ENCODE results near the gene TNFRSF1B.

TNFRSF1B gene

DNA sequence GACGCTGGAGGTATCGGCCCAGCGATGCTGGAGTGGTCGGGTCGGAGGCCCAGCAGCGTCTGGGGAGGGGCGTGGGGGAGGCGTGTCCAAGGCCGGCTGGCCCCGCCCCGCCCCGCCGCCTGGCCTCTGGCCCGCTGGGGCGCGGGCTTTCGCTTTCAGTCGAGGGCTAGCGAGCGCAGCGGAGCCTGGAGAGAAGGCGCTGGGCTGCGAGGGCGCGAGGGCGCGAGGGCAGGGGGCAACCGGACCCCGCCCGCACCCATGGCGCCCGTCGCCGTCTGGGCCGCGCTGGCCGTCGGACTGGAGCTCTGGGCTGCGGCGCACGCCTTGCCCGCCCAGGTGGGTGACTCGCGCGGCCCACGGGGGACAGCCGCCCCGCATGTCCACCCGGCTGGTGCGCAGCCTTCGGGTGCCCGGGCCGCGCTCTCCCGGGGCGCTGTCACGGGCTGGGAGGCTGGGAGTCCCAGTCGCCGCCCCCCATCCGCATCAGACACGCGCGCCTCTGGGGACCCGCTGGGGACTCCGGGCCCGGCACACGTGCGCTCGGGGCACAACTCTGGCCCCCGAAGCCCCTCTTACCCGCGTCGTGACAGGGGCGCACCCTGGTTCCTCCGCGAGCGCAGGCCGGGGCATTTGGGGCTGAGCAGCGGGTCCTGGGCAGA lies at the start of gene TNFRSF1B:
Gene TNFRSF1B, plus strand, starts transcription at position 158 of the 659 bp plus-strand sequence. Its CDS starts 101 bp downstream, at position 259.
- in situ Hi-C loops (cut with HindIII; ENCODE audit: low pct_ligation_motif_present, low pct_unique_long_range_greater_than_20kb, low sequenced_read_pairs): no loop called here
- peak; percentile 21 for DNase-seq

DNA sequence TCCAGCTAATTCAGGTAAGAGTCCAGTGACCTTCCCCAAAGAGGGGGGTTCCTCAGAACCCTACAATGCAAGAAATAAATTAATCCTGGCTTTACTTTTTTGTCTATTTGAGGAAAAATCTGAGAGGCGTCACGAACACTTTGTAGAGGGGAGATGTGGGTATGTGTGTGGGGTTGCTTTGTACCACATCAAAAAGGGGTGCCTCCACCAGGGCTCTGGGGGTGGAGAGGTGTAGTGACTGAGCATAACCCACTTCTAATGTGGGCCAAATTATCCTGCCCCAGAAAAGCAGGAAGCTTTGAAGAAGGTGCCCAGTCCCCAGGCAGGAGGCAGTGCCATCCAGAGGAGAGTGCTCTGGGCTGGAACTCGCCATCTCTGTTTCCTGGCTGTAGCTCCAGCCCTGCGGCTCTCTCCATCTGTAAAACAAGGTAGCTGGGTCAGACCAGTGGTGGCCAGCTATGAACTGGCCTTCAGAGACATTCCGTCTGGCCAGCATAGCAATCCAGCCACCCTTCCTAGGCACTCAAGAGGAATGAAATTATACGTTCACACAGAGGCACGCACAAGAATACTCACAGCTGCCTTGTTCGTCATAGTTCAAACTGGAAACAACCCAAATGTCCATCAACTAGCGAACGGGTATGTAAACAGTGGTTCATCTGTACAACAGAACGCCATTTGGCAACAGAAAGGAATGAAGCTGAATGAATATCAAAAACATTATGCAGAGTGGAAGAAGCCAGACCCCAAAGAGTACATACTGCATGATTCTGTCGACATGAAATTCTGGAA lies 45.4 kb upstream of the TNFRSF1B start:
- in situ Hi-C loops (cut with HindIII; ENCODE audit: low pct_ligation_motif_present, low pct_unique_long_range_greater_than_20kb, low sequenced_read_pairs): loop anchor here (10.0 kb wide), 1 partner anchor 93 kb away; no protein-coding TSS in a partner anchor
- no peak for DNase-seq

DNA sequence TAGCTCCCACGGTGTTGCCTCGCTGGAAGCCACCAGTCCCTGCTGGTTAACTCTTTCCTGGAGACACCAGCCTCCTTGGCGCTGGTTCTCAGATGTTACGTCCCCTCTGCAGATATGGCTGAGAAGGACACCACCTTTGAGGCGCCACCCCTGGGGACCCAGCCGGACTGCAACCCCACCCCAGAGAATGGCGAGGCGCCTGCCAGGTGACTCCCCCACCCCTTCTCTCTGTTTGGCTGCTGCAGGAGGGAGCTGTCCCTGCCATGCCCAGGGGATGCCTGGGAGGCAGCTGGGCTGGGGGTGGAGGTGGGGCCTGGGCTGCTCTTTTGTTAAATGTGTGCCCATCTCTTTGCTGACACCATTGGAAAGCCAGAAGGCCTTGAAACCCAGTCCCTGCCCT lies 43.6 kb upstream of the TNFRSF1B start:
- in situ Hi-C loops (cut with HindIII; ENCODE audit: low pct_ligation_motif_present, low pct_unique_long_range_greater_than_20kb, low sequenced_read_pairs): loop anchor here (10.0 kb wide), 1 partner anchor 92 kb away; no protein-coding TSS in a partner anchor

DNA sequence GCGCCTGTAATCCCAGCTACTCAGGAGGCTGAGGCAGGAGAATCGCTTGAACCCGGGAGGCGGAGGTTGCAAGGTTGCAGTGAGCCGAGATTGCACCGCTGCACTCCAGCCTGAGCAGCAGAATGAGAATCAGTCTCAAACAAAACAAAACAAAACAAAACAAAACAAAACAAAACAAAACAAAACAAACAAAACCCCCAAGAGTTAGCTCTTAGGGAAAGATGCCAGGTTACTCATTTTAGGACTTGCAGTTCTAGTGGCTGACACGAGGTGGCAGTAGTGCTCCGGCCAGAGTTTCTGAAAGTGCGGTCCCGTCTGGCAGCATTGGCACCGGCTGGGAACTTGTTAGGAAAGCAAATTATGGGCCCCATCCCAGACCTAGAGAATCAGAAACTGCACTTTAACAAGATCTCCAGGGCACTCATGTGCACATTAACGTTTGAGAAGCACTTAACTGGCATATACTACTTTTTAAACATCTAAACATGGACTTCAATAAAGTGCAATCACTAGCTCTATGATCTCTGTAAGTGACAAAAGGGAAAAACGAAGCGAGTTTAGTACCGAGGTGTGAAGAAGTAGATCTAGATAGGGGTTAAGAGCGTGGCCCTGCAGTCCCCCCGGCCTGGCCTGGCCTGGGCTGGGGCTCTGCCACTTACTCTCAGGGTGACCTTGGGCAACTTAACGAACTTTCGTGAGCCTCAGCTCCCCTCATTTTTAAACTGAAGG lies 41.9 kb upstream of the TNFRSF1B start:
- in situ Hi-C loops (cut with HindIII; ENCODE audit: low pct_ligation_motif_present, low pct_unique_long_range_greater_than_20kb, low sequenced_read_pairs): loop anchor here (10.0 kb wide), 1 partner anchor 90 kb away; no protein-coding TSS in a partner anchor
- peak; percentile 52 for DNase-seq

More for the DNA sequence above, 43.6 kb upstream of the TNFRSF1B start:
- DNase-seq: no peak

DNA sequence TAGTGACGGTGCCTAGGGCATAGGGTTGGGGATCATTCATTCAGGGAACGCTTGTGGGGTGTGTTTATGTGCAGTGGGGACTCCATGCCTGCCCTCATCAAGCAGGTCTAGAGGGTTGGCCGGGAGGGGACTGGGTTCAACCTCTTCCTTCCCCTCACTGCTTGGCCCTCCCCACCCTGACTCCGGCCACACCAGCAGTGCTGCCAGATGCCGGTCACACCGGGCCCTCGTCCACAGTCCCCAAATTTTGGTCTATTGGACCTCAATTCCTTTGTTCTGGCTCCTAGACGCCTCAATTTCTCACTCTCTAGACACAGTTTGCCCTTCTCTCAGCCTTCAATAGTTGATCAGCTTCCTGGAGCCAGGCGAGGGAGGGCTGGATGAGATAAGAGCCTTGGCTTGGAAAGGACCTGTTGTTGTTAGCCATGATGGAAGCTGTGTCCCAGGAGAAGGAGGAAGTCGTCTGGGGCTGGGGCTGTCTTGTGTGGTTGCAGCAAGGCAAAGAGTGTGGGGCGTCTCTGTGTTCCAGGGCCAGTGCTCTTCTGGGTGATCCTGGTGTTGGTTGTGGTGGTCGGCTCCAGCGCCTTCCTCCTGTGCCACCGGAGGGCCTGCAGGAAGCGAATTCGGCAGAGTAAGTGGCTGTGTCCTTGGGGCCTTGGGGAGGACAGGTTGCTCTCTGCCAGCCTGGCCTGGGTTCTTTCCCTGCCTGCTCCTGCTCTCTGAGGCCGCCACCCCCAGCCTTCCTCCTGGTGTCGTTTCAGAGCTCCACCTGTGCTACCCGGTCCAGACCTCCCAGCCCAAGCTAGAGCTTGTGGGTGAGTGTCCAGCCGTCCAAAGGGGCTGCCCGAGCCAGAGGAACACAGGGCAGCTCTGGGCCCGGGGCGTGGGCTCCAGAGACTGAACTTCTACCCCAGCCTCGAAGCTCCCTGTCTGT lies 41.1 kb upstream of the TNFRSF1B start:
- in situ Hi-C loops (cut with HindIII; ENCODE audit: low pct_ligation_motif_present, low pct_unique_long_range_greater_than_20kb, low sequenced_read_pairs): loop anchor here (10.0 kb wide), 1 partner anchor 89 kb away; no protein-coding TSS in a partner anchor
- DNase-seq: no peak

DNA sequence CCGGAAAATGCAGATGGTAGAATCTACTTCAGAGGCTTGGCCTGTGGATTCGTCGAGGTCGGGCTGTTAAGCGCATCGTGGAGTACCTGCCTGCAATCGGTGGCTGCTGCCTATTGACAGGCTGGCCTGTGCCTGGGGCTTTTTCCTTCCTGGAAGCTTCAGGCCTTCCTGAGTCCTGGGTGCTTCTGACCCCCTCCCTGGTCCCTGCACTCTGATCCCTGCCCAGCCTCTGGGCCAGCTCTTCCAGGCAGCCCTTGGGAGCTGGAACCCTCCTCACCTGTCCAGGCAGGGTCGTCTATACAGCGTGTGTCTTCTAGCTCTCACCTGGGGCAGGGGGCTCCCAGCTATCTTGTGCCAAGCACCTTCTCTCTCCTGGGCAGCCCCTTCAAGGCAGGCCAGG lies 40.0 kb upstream of the TNFRSF1B start:
- in situ Hi-C loops (cut with HindIII; ENCODE audit: low pct_ligation_motif_present, low pct_unique_long_range_greater_than_20kb, low sequenced_read_pairs): loop anchor here (10.0 kb wide), 1 partner anchor 88 kb away; no protein-coding TSS in a partner anchor
- DNase-seq: no peak

DNA sequence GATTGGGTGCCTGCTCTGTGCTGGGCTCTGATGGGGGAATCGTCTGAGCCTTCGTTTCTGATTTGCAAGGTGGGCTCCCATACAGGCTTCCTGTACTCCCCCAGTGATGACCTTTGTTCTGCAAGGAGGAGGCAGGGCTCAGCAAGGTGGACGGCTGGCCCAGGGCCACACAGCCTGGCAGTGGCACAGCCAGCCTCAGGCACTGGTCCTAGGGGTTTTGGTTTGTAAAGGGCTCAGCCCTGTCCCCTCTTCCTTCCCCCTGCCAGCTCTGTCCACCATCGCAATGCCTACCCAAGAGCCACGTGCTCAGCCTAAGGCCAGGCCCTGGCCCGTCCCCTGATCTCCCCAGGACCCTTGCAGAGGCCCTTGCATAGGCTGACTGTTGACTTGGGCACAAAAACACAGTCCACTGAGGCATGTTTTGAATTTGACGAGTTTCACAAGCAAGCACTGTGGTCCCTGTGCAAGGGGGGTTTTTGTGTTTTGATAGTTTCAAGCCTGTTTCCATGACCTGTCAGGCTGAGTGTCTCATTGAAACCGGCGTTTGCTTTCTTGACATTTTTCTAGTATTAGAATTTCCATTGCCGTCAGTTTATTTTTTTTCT lies 39.5 kb upstream of the TNFRSF1B start:
- in situ Hi-C loops (cut with HindIII; ENCODE audit: low pct_ligation_motif_present, low pct_unique_long_range_greater_than_20kb, low sequenced_read_pairs): loop anchor here (10.0 kb wide), 1 partner anchor 87 kb away; no protein-coding TSS in a partner anchor
- DNase-seq: no peak

DNA sequence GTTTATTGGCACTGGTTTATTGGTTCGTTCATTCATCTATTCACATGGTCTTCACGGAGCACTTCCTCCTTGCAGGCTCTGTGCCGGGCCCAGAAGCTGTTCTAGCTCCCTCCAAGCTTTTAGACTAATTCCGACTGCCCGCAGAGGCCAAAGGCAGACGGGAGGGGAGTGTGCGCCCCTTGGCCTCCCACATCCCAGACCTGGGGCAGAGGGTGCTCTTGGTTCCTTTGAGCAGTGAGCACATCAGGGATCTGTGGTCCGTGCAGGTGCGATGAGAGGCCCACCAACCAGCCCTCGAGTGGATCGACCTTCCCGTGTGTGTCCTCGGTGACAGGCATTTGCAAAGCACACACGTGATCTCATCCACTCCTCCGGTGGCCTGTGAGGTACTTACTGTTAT lies 38.7 kb upstream of the TNFRSF1B start:
- DNase-seq: no peak
- in situ Hi-C loops (cut with HindIII; ENCODE audit: low pct_ligation_motif_present, low pct_unique_long_range_greater_than_20kb, low sequenced_read_pairs): loop anchor here (10.0 kb wide), 1 partner anchor 87 kb away; no protein-coding TSS in a partner anchor

DNA sequence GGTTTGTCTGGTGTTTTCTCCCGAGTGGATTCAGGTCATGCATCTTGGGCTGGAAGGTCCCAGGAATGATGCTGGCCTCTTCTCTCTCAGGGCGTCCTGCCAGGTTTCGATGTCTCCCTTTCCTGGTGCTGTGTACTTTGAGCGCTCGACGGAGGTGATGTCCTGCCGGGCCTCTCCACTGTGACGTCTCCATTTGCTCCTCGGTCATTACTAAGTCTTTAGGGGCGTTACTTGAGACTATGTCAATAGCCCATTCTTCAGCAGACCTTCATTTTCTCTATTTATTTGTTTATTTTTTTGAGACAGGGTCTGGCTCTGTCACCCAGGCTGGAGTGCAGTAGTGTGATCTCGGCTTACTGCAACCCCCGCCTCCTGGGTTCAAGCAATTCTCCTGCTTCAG lies 37.2 kb upstream of the TNFRSF1B start:
- no peak for DNase-seq
- in situ Hi-C loops (cut with HindIII; ENCODE audit: low pct_ligation_motif_present, low pct_unique_long_range_greater_than_20kb, low sequenced_read_pairs): loop anchor here (10.0 kb wide), 1 partner anchor 85 kb away; no protein-coding TSS in a partner anchor

DNA sequence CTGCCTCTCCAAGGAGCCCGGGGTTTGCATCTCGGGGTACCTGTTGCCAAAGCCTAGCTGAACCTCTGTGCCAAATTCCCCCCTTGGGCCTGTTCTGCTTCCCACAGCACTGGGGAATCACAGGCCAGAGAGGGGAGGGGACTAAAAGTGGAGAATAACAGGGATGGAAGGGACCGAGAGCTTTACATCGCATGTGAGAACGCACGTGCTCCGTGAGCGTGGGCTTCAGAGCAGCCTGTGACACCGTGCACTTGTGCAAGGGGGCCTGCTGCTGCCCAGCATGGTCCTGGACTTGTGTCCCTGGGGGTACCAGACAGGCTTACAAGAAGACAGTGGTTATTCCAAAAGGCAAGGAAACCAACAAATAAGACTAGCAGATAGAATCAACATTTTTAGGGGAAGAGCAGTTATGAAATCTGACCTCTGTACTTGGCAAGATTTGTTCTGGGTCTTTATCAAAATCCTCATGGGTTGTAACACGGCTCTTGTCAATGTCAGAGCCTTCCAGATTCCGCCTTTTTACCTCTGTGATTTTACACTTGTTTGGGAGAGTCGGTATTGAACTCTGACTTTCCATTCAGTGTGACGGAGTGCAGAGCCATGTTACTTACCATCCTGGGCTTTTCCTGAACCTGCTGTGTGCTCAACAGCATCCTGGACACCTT lies 36.2 kb upstream of the TNFRSF1B start:
- DNase-seq: no peak
- in situ Hi-C loops (cut with HindIII; ENCODE audit: low pct_ligation_motif_present, low pct_unique_long_range_greater_than_20kb, low sequenced_read_pairs): no loop called here

DNA sequence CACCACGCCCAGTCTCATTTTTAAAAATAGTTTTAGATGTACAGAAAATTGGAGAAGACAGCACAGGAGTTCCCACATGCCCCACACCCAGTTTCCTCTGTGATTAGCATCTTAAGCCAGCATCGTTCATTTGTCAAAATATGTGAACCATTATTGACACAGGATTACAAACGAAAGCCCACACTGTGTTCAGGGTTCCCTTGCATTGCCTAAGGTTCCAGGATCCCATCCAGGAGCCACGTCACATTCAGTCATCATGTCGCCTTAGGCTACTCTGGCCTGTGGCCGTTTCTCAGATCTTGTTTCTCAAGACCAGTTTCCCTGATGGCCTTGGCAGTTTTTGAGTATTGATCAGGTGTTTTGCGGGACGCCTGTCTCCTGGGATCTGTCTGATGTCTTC lies 34.7 kb upstream of the TNFRSF1B start:
- in situ Hi-C loops (cut with HindIII; ENCODE audit: low pct_ligation_motif_present, low pct_unique_long_range_greater_than_20kb, low sequenced_read_pairs): no loop called here
- no peak for DNase-seq

DNA sequence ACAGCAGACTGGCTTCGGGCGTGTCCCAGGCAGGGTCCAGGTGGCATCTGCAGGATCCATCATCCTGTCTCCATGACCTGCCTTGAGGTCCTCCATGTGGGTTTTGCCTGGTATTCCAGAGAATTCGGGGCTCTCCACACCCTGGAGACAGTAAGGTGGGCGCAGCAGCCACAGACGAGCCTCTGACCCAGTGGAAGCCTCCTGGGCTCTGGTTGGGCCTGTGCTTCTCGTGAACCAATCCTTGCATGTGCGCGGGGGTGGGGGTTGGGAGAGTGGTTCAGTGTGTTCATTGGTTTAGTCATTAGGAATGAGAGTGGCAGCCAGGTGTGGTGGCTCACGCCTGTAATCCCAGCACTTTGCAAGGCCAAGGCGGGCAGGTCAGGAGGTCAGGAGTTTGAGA lies 32.1 kb upstream of the TNFRSF1B start:
- no peak for DNase-seq
- in situ Hi-C loops (cut with HindIII; ENCODE audit: low pct_ligation_motif_present, low pct_unique_long_range_greater_than_20kb, low sequenced_read_pairs): no loop called here

DNA sequence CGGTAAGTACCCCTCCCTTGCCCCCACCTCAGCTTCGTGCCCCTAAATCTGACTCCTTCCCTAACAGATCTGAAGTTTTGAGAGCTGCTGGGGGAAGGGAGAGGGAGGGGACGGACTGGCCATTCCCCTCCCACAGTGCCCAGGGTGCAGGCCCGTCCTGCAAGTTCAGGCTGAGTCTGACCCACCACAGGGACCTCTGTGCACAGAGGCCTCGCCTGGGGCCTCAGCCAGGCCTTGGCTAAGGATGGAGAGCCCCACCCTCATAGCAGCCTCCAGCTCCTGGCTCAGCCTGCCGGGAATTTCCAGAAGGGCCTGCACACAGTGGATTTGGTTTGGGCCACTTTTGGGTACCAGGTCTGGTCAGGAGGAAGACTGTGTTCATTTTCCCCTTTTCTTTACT lies 31.2 kb upstream of the TNFRSF1B start:
- in situ Hi-C loops (cut with HindIII; ENCODE audit: low pct_ligation_motif_present, low pct_unique_long_range_greater_than_20kb, low sequenced_read_pairs): no loop called here
- DNase-seq: no peak

DNA sequence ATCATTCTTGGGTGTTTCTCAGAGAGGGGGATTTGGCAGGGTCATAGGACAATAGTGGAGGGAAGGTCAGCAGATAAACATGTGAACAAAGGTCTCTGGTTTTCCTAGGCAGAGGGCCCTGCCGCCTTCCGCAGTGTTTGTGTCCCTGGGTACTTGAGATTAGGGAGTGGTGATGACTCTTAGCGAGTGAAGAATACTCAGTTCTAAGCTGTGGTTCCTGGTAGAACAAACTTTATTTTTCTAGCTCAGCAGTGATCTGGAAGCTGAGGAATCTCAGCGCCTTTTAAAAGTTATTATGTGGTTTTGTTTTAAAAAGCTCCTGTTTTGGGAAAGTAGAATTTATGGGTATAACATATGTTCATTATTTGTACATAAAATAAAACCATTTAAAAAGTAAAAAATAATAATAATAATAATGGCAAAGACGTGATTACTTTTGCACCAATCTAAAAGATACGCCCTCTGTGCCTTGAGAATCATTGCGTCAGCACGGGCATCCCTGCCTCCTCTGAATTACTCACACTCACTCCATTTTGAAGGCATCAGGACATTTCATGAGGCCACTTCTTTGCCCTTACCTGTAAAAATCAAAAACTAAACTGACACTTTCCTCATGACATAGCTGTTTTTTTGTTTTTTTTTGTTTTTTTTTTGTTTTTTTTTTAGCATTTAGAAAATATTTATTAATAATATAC lies 29.7 kb upstream of the TNFRSF1B start:
- DNase-seq: no peak
- in situ Hi-C loops (cut with HindIII; ENCODE audit: low pct_ligation_motif_present, low pct_unique_long_range_greater_than_20kb, low sequenced_read_pairs): no loop called here

DNA sequence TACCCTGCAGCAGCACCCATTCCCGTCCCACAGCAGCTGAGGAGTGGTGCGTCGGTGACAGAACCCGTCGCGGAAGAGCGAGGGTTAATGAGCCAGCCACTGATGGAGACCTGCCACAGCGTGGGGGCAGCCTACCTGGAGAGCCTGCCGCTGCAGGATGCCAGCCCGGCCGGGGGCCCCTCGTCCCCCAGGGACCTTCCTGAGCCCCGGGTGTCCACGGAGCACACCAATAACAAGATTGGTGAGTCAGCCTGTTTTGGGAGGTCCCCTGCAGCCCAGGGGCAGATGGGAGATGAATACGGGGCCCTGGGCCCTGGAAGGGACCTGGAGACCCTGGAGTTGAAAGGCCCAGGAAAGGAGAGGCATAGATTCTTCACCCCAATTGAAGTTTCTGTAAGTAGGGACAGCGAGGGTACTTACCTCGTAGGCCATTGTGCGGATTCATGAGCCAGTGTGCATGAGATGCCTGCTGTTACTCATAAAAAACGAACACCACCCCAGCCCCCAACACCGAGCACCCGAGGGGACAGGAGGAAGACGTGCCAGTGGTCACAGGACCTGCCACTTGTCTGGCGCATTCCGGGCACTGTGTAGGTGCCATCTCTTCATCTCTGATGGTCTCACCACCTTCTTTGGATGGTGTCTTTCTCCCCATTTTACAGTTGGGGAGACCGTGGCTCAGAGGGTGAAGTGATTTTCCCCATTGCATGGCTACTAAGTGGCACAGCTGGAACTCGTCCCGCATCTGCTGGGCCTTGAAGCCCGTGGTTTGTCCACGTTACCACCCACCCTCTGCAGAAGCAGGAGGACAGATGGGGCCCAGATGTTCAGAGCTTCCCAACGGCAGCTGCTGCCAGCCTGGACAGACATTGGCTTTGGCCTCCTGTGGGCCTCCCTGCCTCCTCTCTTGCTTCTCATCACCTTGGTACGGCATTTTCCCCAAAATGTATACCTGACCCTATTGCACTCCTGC lies 28.3 kb upstream of the TNFRSF1B start:
- in situ Hi-C loops (cut with HindIII; ENCODE audit: low pct_ligation_motif_present, low pct_unique_long_range_greater_than_20kb, low sequenced_read_pairs): no loop called here

More for the DNA sequence above, 28.3 kb upstream of the TNFRSF1B start:
- DNase-seq: no peak
